ENCODE measurements around the gene SCYGR7.

SCYGR7 gene

GRCh38 chr2:227706859-227707258 lies 21.3 kb upstream of the SCYGR7 start:
- TF ChIP-seq CTCF (conservative IDR thresholded peaks at IDR 0.05), result no peak
- no peak overlapping the region for H3K27ac ChIP-seq

GRCh38 chr2:227707390-227707789 lies 20.7 kb upstream of the SCYGR7 start:
- TF ChIP-seq CTCF (conservative IDR thresholded peaks at IDR 0.05), result no peak
- no peak overlapping the region for H3K27ac ChIP-seq

GRCh38 chr2:227710986-227711385 lies 17.1 kb upstream of the SCYGR7 start:
- no peak overlapping the region for H3K27ac ChIP-seq

GRCh38 chr2:227713291-227713690 lies 14.8 kb upstream of the SCYGR7 start:
- TF ChIP-seq CTCF (conservative IDR thresholded peaks at IDR 0.05), result no peak
- H3K27ac ChIP-seq, result no peak overlapping the region

More at GRCh38 chr2:227710986-227711385, 17.1 kb upstream of the SCYGR7 start:
- no peak for TF ChIP-seq CTCF (conservative IDR thresholded peaks at IDR 0.05)

- no peak for TF ChIP-seq CTCF (conservative IDR thresholded peaks at IDR 0.05)
- H3K27ac ChIP-seq, result no peak overlapping the region
Observed at GRCh38 chr2:227716501-227716900, 11.6 kb upstream of the SCYGR7 start.

GRCh38 chr2:227717687-227718567 lies 10.2 kb upstream of the SCYGR7 start, which contains the start of gene SLC19A3:
TSS of gene SLC19A3 (minus strand) at chr2:227718028. CDS start at chr2:227702318, 15,710 bp downstream.
- TF ChIP-seq CTCF (conservative IDR thresholded peaks at IDR 0.05), result no peak
- no peak within 1 kb of the TSS for H3K27ac ChIP-seq

- TF ChIP-seq CTCF (conservative IDR thresholded peaks at IDR 0.05), result no peak
- H3K27ac ChIP-seq, result no peak overlapping the region
Observed at GRCh38 chr2:227719641-227720040, 8.5 kb upstream of the SCYGR7 start.
